Heart right ventricle (tissue), 16 donors: Measurements from ENCODE around the gene PEPD. TPM values are rescaled to one million over a fixed set of nuclear protein-coding genes. Genes with fewer than 3 reads are reported as not detected.
A peak's percentile ranks its signal among the peaks of the same experiment; 100 is the strongest.

Experiments used
- ATAC-seq, 8 donors: fragments of 200-7000 bp; cut with Tn5 transposase; one replicate each; pipeline ENCODE4 v1.9.1; 2020; ENCODE audit warnings: mild to moderate bottlenecking in 8 of 8, moderate library complexity in 8 of 8, moderate number of reproducible peaks in 1 of 8
- DNase-seq, 2 donors: peaks; one replicate each; pipeline ENCODE4 v3.0.0-alpha.2; 2020
- H3K27ac ChIP-seq, 10 donors: fragments of 200-600 bp; sonication (generic) in 2 of 10; one replicate each; pipeline versions ENCODE4 v1.5.0 to v1.8.0; 2020 to 2022; ENCODE audit warnings: mild to moderate bottlenecking in 3 of 10
- H3K27me3 ChIP-seq, 7 donors: fragments of 200-600 bp; one replicate each; pipeline ENCODE4 v1.8.0; 2021 to 2022; ENCODE audit warnings: mild to moderate bottlenecking in 2 of 7
- H3K36me3 ChIP-seq, 9 donors: fragments of 200-600 bp; sonication (generic) in 1 of 9; one replicate each; pipeline versions ENCODE4 v1.5.0 to v1.8.0; 2020 to 2022; ENCODE audit warnings: mild to moderate bottlenecking in 2 of 9
- H3K4me1 ChIP-seq, 9 donors: fragments of 200-600 bp; sonication (generic) in 1 of 9; one replicate each; pipeline versions ENCODE4 v1.5.0 to v1.8.0; 2020 to 2022; ENCODE audit warnings: mild to moderate bottlenecking in 4 of 9
- H3K4me3 ChIP-seq, 10 donors: fragments of 200-600 bp; sonication (generic) in 2 of 10; one replicate each; pipeline versions ENCODE4 v1.5.0 to v1.8.0; 2020 to 2022; ENCODE audit warnings: mild to moderate bottlenecking in 7 of 10, moderate library complexity in 2 of 10
- H3K9me3 ChIP-seq, 11 donors: fragments of 200-600 bp in 10 of 11; sonication (generic) in 2 of 11; one replicate each; pipeline versions ENCODE4 v1.5.0 to v1.8.0; 2013 to 2022; ENCODE audit warnings: mild to moderate bottlenecking in 2 of 11, control low read depth in 1 of 11, moderate library complexity in 1 of 11
- WGBS, 2 donors: extraction: QIAGEN DNeasy Blood & Tissue Kit; methylation state at CpG; one replicate each; pipeline ENCODE4 v1.1.7; 2013; ENCODE audit warnings: inconsistent platforms in 1 of 2; 5-methylcytosine and 5-hydroxymethylcytosine counted together
- intact Hi-C, 10 donors: fragments of 100-400 bp; cut with DNase I; formaldehyde crosslinking; loops; one replicate each; pipeline versions ENCODE4 v1.11.1 to v1.14.2; 2022
- polyA plus RNA-seq, 2 donors: library from polyadenylated mRNA; stranded (reverse); fragments of 200-250 nt; gene quantifications; one replicate each; pipeline ENCODE4 v1.2.3, GENCODE V29; 2013
- total RNA-seq, 10 donors: library from RNA; stranded (reverse); fragmentation: NEBNext Ultra II Directional in 3 of 10; extraction: Animal tissue kit (Norgen Biotek cat#: 25700) in 3 of 10; gene quantifications; one replicate each; pipeline versions ENCODE4 v1.2.1 to v1.2.4, GENCODE V29; 2021 to 2023
- TF ChIP-seq, protein P1 (sequence below), 9 donors: fragments of 200-600 bp; sonication (generic) in 2 of 9; IDR thresholded peaks; one replicate each; pipeline versions ENCODE4 v1.5.0 to v1.8.0; 2021 to 2022; ENCODE audit warnings: antibody characterized with exemption in 9 of 9, mild to moderate bottlenecking in 5 of 9, moderate library complexity in 1 of 9
- donor health status: Arrhythmogenic right ventricular cardiomyopathy.
- donor health status: ischemic (EF 13 %, LVEDD 7.1; RV severe dilation, severe dysfunction).
- donor health status: healthy with polysubstance abuse.
- donor health status: DM: no; HTN: yes; CAD: no.
- donor health status: DM: no; HTN: no; CAD: no.
- donor health status: ischemic (EF 25% LVEDD 6.9; RV normal size, moderate dysfunction).
- donor health status: ischemic (EF 25% LVEDD 5.7; RV mildly dilated, moderate dysfunction).
- donor health status: healthy.
- donor health status: DM: yes; HTN: yes; CAD: no.
- donor health status: Ischemic cardiomyopathy.
- donor health status: ischemic (EF 35%, LVEDD 5.7; RV mildly dilated, moderate dysfunction).
- donor health status: nonischemic (EF 11% LVEDD 7.7; RV severe dilation, severe dysfunction).
- donor health status: DM: yes; HTN: yes; CAD: no.
- donor health status: PGD.
- donor health status: ischemic (EF 29% LVEDD 5.4; RV normal size, mild dysfunction).
- donor health status: nonischemic (EF 23%, LVEDD 6.1; RV moderate dilation, normal function).

PEPD gene
- total and polyA plus RNA-seq, 12 donors, result 20.4 to 47.7 (median 26.8) TPM

DNA sequence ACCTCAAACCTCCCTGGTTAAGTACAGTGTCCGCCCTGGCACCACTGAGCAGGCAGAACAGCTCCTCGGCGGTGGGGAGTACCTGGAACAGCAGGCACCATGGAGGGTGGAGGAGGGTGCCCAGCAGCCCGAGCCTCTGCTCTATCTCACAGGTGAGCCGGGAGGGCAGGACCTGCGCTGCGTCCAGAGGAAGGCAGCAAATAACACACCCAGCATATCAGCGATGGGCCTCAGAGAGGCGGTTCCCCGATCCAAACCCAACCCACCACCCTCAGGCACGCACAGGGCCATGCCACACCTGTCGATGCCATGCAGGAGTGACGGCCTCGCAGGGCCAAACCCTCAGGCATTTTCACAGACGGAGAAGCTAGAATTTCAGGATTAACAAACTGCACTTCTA lies 11.8 kb downstream of the PEPD start:
- Histone ChIP-seq H3K27me3 (no peaks in the 10 kb centered on the region), H3K9me3 (no peaks in the 10 kb centered on the region), H3K36me3 (peaks cover 0 to 40% (median 6%) of the 10 kb centered on the region in 9 donors), H3K4me1 (peaks cover 0 to 28% (median 23%) of the 10 kb centered on the region in 9 donors), H3K4me3 (no peak overlapping the region), H3K27ac (peak overlapping the region in 1 of 10 donors; percentile 25)
- 93 to 97% methylated on average over 15 of the region's 15 CpGs for WGBS, 2 donors
- DNase-seq (no peak), ATAC-seq (no peak)
- TF ChIP-seq, protein P1, sequence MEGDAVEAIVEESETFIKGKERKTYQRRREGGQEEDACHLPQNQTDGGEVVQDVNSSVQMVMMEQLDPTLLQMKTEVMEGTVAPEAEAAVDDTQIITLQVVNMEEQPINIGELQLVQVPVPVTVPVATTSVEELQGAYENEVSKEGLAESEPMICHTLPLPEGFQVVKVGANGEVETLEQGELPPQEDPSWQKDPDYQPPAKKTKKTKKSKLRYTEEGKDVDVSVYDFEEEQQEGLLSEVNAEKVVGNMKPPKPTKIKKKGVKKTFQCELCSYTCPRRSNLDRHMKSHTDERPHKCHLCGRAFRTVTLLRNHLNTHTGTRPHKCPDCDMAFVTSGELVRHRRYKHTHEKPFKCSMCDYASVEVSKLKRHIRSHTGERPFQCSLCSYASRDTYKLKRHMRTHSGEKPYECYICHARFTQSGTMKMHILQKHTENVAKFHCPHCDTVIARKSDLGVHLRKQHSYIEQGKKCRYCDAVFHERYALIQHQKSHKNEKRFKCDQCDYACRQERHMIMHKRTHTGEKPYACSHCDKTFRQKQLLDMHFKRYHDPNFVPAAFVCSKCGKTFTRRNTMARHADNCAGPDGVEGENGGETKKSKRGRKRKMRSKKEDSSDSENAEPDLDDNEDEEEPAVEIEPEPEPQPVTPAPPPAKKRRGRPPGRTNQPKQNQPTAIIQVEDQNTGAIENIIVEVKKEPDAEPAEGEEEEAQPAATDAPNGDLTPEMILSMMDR (IDR thresholded peaks at IDR 0.05), result no peak
- intact Hi-C loops, result loop anchor here in 1 of 10 donors (10.0 kb wide), 1 partner anchor 905 kb away; no protein-coding TSS in a partner anchor

DNA sequence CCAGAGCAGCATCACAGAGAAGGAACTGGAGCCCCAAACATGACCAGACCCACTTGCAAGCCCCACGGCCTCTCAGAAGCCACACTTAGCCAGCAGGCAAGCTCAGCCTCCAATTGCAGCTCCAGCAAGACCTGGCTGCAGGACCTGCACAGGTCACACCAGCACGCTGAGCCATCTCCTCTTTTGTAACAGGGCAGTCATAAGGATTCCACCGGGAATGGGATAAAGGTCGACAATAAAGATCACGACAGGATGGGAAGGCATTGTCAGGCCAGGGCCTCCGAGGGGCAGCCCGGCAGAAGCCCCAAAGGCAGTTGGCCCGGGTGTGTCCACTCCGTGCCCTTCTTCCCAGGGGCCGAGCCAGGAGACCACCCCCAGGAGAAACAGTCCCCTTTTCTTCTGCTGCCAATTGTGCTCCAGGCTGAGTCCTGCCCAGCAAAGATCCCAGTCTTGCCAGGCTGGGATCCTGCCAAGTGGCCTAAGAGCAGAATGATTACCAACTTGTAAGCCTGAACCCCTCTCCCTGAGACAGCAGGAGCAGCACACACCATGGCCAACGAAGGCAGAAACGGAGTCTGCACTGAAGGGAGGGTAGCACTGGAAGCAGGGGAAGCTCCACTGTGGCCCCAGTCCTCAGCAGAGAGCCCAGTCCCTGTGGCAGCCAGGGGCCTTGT lies 12.5 kb downstream of the PEPD start:
- H3K27me3 ChIP-seq, result no peaks in the 10 kb centered on the region
- H3K36me3 ChIP-seq, result peaks cover 0 to 40% (median 6%) of the 10 kb centered on the region in 9 donors
- peak overlapping the region in 3 of 10 donors; percentile 25 to 56 (median 40) for H3K27ac ChIP-seq
- H3K4me3 ChIP-seq, result no peak overlapping the region
- 80 to 84% methylated on average over 12 of the region's 12 CpGs for WGBS, 2 donors
- no peak for DNase-seq
- H3K9me3 ChIP-seq, result no peaks in the 10 kb centered on the region
- TF ChIP-seq, protein P1 (IDR thresholded peaks at IDR 0.05), result no peak
- intact Hi-C loops, result no loop called here
- peaks cover 0 to 29% (median 23%) of the 10 kb centered on the region in 9 donors for H3K4me1 ChIP-seq
- peak in 2 of 8 donors; percentile 35 to 46 for ATAC-seq

DNA sequence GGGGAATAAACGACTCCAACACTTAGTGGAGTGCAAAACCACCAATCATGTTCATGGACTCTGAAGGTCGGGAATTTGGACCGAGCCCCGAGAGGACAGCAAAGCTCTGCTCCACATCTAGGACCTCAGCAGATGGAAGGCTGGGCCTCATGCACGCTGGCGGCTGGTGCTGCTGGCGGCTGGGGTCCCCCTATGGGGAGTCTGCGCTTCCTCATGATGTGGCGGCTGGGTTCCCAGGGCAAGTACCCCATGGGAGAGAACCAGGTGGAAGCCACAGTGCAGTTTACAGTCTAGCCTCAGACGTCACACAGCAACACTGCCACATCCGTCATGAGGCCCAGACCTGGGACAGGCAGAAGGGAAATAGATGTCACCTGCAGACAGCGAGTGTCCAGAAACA lies 13.2 kb downstream of the PEPD start:
- peaks cover 0 to 32% (median 23%) of the 10 kb centered on the region in 9 donors for H3K4me1 ChIP-seq
- no peak overlapping the region for H3K4me3 ChIP-seq
- H3K36me3 ChIP-seq, result peaks cover 0 to 40% (median 6%) of the 10 kb centered on the region in 9 donors
- no peaks in the 10 kb centered on the region for H3K27me3 ChIP-seq
- intact Hi-C loops, result no loop called here
- TF ChIP-seq, protein P1 (IDR thresholded peaks at IDR 0.05), result no peak
- ATAC-seq (no peak), DNase-seq (no peak)
- WGBS, 2 donors, result 91 to 92% methylated on average over 12 of the region's 12 CpGs
- peak overlapping the region in 2 of 10 donors; percentile 8 to 56 for H3K27ac ChIP-seq
- H3K9me3 ChIP-seq, result no peaks in the 10 kb centered on the region

GRCh38 chr19:33508009-33508408 lies 13.6 kb downstream of the PEPD start:
- Histone ChIP-seq H3K4me3 (no peak overlapping the region), H3K4me1 (peaks cover 0 to 32% (median 23%) of the 10 kb centered on the region in 9 donors), H3K27me3 (no peaks in the 10 kb centered on the region), H3K27ac (peak overlapping the region in 2 of 10 donors; percentile 8 to 56), H3K36me3 (peaks cover 0 to 40% (median 6%) of the 10 kb centered on the region in 9 donors), H3K9me3 (no peaks in the 10 kb centered on the region)
- ATAC-seq (peak in 1 of 8 donors; percentile 4), DNase-seq (no peak)
- intact Hi-C loops, result no loop called here
- WGBS, 2 donors, result 82 to 89% methylated on average over 7 of the region's 7 CpGs
- TF ChIP-seq, protein P1 (IDR thresholded peaks at IDR 0.05), result no peak
